H9 (cell line): ENCODE results near the gene CYBC1. TPM values are rescaled to one million over a fixed set of nuclear protein-coding genes. Genes with fewer than 3 reads are reported as not detected.

Source experiments
- DNase-seq: peaks from one replicate; pipeline ENCODE4 v3.0.0-alpha.2; 2017
- H2AFZ ChIP-seq: one replicate; pipeline ENCODE4 v1.6.1; 2013; ENCODE audit warnings: mild to moderate bottlenecking, low read length, control low read depth, moderate library complexity
- H2AK5ac ChIP-seq: 2 replicates; pipeline ENCODE4 v1.6.1; 2013; ENCODE audit warnings: low read length, control low read depth, mixed read lengths; ENCODE audit not compliant: insufficient read length
- H2BK120ac ChIP-seq: one replicate; pipeline ENCODE4 v1.6.1; 2013; ENCODE audit warnings: low read depth, mild to moderate bottlenecking, low read length, control low read depth, inconsistent platforms; ENCODE audit not compliant: poor library complexity, severe bottlenecking
- H2BK12ac ChIP-seq: 2 replicates; pipeline ENCODE4 v1.6.1; 2013; ENCODE audit warnings: low read length, control low read depth, mixed read lengths, low read depth; ENCODE audit not compliant: insufficient read length
- H2BK15ac ChIP-seq: 2 replicates; pipeline ENCODE4 v1.6.1; 2013; ENCODE audit warnings: low read depth, low read length, control low read depth
- H2BK20ac ChIP-seq: one replicate; pipeline ENCODE4 v1.6.1; 2013; ENCODE audit warnings: low read depth, mild to moderate bottlenecking, low read length, control low read depth, inconsistent platforms; ENCODE audit not compliant: poor library complexity, severe bottlenecking
- H2BK5ac ChIP-seq: 2 replicates; pipeline ENCODE4 v1.6.1; 2013; ENCODE audit warnings: low read length, control low read depth, mixed read lengths; ENCODE audit not compliant: insufficient read length
- H3K14ac ChIP-seq: 2 replicates; pipeline ENCODE4 v1.6.1; 2013; ENCODE audit warnings: low read length, control low read depth; ENCODE audit not compliant: insufficient read depth
- H3K18ac ChIP-seq: 2 replicates; pipeline ENCODE4 v1.6.1; 2013; ENCODE audit warnings: low read depth, mild to moderate bottlenecking, mixed read lengths, low read length, control low read depth; ENCODE audit not compliant: insufficient read length
- H3K23ac ChIP-seq: 2 replicates; pipeline ENCODE4 v1.6.1; 2013; ENCODE audit warnings: low read length, control low read depth, mixed read lengths, low read depth; ENCODE audit not compliant: insufficient read length
- H3K23me2 ChIP-seq: 2 replicates; pipeline ENCODE4 v1.6.1; 2013; ENCODE audit warnings: low read depth, mild to moderate bottlenecking, mixed read lengths, low read length, control low read depth; ENCODE audit not compliant: insufficient read length, poor library complexity, severe bottlenecking
- H3K27ac ChIP-seq: 2 replicates; pipeline ENCODE4 v1.5.1; 2013; ENCODE audit warnings: low read length, control low read depth, mixed read lengths, low read depth; ENCODE audit not compliant: insufficient read length
- H3K27me3 ChIP-seq: 2 replicates; pipeline ENCODE4 v1.6.1; 2013; ENCODE audit warnings: low read length, control low read depth, inconsistent platforms; ENCODE audit not compliant: insufficient read depth
- H3K4ac ChIP-seq: 2 replicates; pipeline ENCODE4 v1.6.1; 2013; ENCODE audit warnings: low read depth, mild to moderate bottlenecking, control low read depth, inconsistent platforms, low read length, moderate library complexity
- H3K4me1 ChIP-seq: 2 replicates; pipeline ENCODE4 v1.6.1; 2013; ENCODE audit warnings: low read length, control low read depth, inconsistent platforms; ENCODE audit not compliant: insufficient read depth
- H3K4me2 ChIP-seq: 2 replicates; pipeline ENCODE4 v1.6.1; 2013; ENCODE audit warnings: low read length, control low read depth, mixed read lengths; ENCODE audit not compliant: insufficient read length, insufficient read depth
- H3K56ac ChIP-seq: 2 replicates; pipeline ENCODE4 v1.6.1; 2013; ENCODE audit warnings: low read depth, mild to moderate bottlenecking, mixed read lengths, low read length, control low read depth; ENCODE audit not compliant: insufficient read length
- H3K79me1 ChIP-seq: 2 replicates; pipeline ENCODE4 v1.6.1; 2013; ENCODE audit warnings: low read depth, mild to moderate bottlenecking, moderate library complexity, low read length, control low read depth, inconsistent platforms; ENCODE audit not compliant: insufficient read depth, poor library complexity, severe bottlenecking
- H3K79me2 ChIP-seq: 2 replicates; pipeline ENCODE4 v1.6.1; 2013; ENCODE audit warnings: low read length, control low read depth, inconsistent platforms; ENCODE audit not compliant: insufficient read depth
- H3K9ac ChIP-seq: 2 replicates; pipeline ENCODE4 v1.6.1; 2013; ENCODE audit warnings: low read length, control low read depth, mixed read lengths; ENCODE audit not compliant: insufficient read length; ENCODE audit errors: extremely low read depth
- H3K9me3 ChIP-seq: one replicate; pipeline ENCODE4 v1.6.1; 2013; ENCODE audit warnings: low read depth, low read length, inconsistent platforms; ENCODE audit not compliant: control insufficient read depth
- H3T11ph ChIP-seq: one replicate; pipeline ENCODE4 v1.6.1; 2013; ENCODE audit warnings: mild to moderate bottlenecking, low read length, control low read depth, inconsistent platforms
- H4K20me1 ChIP-seq: one replicate; pipeline ENCODE4 v1.6.1; 2013; ENCODE audit not compliant: control insufficient read depth, insufficient read length, insufficient read depth
- H4K5ac ChIP-seq: 2 replicates; pipeline ENCODE4 v1.6.1; 2013; ENCODE audit warnings: low read depth, mild to moderate bottlenecking, mixed read lengths, low read length, control low read depth; ENCODE audit not compliant: insufficient read length
- H4K8ac ChIP-seq: replicated peaks from 2 replicates; pipeline ENCODE4 v1.6.1; 2013; ENCODE audit warnings: low read length, control low read depth, mixed read lengths, low read depth; ENCODE audit not compliant: insufficient read length
- H4K91ac ChIP-seq: 2 replicates; pipeline ENCODE4 v1.6.1; 2013; ENCODE audit warnings: low read depth, mild to moderate bottlenecking, moderate library complexity, mixed read lengths, low read length, control low read depth; ENCODE audit not compliant: insufficient read length
- H3K27ac Mint-ChIP-seq, 3 experiments: 2 replicates in 2 of 3; 3 replicates in 1 of 3; pipeline ENCODE4 v1.8.0; 2020 to 2021; ENCODE audit warnings: mixed read lengths in 3 of 3, mild to moderate bottlenecking in 1 of 3, moderate library complexity in 1 of 3
- H3K27me3 Mint-ChIP-seq: 2 replicates; pipeline ENCODE4 v1.8.0; 2021; ENCODE audit warnings: low read depth, mild to moderate bottlenecking, moderate library complexity, mixed read lengths
- H3K36me3 Mint-ChIP-seq, 3 experiments: 2 replicates in 2 of 3; 3 replicates in 1 of 3; pipeline ENCODE4 v1.8.0; 2020 to 2021; ENCODE audit warnings: low read depth in 3 of 3, mixed read lengths in 3 of 3; ENCODE audit not compliant: insufficient read depth in 1 of 3
- H3K4me1 Mint-ChIP-seq, 2 experiments: 2 replicates each; pipeline ENCODE4 v1.8.0; 2020; ENCODE audit warnings: mixed read lengths in 2 of 2
- H3K4me3 Mint-ChIP-seq, 2 experiments: 2 replicates in 1 of 2; 3 replicates in 1 of 2; pipeline ENCODE4 v1.8.0; 2020 to 2021; ENCODE audit warnings: mild to moderate bottlenecking in 2 of 2, mixed read lengths in 2 of 2, moderate library complexity in 1 of 2
- H3K9me3 Mint-ChIP-seq, 2 experiments: 2 replicates in 1 of 2; 3 replicates in 1 of 2; pipeline ENCODE4 v1.8.0; 2020; ENCODE audit warnings: mild to moderate bottlenecking in 2 of 2, mixed read lengths in 2 of 2, moderate library complexity in 1 of 2
- CTCF ChIP-seq: fragments of 200-600 bp; sonication (generic); conservative IDR thresholded peaks from 3 replicates; pipeline ENCODE4 v1.8.0; 2021; ENCODE audit warnings: antibody characterized with exemption, mild to moderate bottlenecking
- WGBS: extraction: QIAGEN DNeasy Blood & Tissue Kit; methylation state at CpG from one replicate; pipeline ENCODE4 v1.1.7; 2013; ENCODE audit warnings: missing lambda C conversion rate, low lambda C conversion rate, mixed read lengths; ENCODE audit not compliant: insufficient read length; ENCODE audit errors: extremely low coverage; 5-methylcytosine and 5-hydroxymethylcytosine counted together
- total RNA-seq: library from RNA; stranded (reverse); gene quantifications from 2 replicates; pipeline ENCODE4 v1.2.1, GENCODE V29; 2021

Gene CYBC1
- total RNA-seq, 1 experiment from 2014 or later: 81.7 TPM

DNA sequence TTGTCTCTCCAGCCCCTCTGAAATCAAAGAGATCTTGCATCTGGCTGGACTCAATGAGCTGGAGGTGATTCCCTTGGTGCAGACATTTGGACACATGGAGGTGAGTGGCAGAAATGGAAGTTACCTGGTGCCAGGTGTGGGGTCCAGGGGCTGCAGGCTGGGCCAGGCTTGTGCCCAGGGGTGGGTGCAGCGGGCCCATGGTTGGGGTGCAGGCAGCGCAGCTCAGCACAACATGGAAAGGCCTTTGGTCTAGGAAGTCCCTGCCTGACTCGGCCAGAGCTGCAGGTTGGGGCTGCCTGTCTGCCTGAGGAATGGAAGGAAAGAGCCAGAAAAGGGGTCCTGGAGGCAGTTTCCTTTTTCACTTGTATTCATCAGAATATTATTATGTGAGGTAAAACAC, 22.0 kb downstream of the CYBC1 start:
- no peak overlapping the region for H2BK20ac ChIP-seq
- H3K23ac ChIP-seq: no peak overlapping the region
- DNase-seq: no peak
- H3K56ac ChIP-seq: no peak overlapping the region
- Mint-ChIP-seq H3K27ac (peak overlapping the region in 1 of 3 experiments; percentile 86; a peak in 2 of 7 replicates), H3K9me3 (no peaks in the 10 kb centered on the region), H3K36me3 (peaks cover 3 to 14% (median 14%) of the 10 kb centered on the region in 3 experiments), H3K27me3 (no peaks in the 10 kb centered on the region; the same call in 1 of the 2 replicates), H3K4me1 (no peaks in the 10 kb centered on the region), H3K4me3 (no peak overlapping the region)
- H2AFZ ChIP-seq: no peak overlapping the region
- H3K79me2 ChIP-seq: no peaks in the 10 kb centered on the region
- no peaks in the 10 kb centered on the region for H3K79me1 ChIP-seq
- H3K23me2 ChIP-seq: no peaks in the 10 kb centered on the region
- no CpG with 5 or more reads among the region's 3 CpGs for WGBS
- no peak overlapping the region for H3K27ac ChIP-seq
- no peak overlapping the region for H4K5ac ChIP-seq
- H3T11ph ChIP-seq: no peak overlapping the region
- H3K9me3 ChIP-seq: no peaks in the 10 kb centered on the region
- H3K4ac ChIP-seq: no peak overlapping the region
- H2BK120ac ChIP-seq: no peak overlapping the region
- H4K20me1 ChIP-seq: no peaks in the 10 kb centered on the region
- H2BK15ac ChIP-seq: no peak overlapping the region
- H3K4me2 ChIP-seq: no peak overlapping the region
- no peak overlapping the region for H4K8ac ChIP-seq
- H3K27me3 ChIP-seq: no peaks in the 10 kb centered on the region
- H3K14ac ChIP-seq: no peak overlapping the region
- no peak overlapping the region for H2BK5ac ChIP-seq
- H3K18ac ChIP-seq: no peak overlapping the region
- no peak for TF ChIP-seq CTCF
- no peak overlapping the region for H3K9ac ChIP-seq
- H4K91ac ChIP-seq: no peak overlapping the region
- no peak overlapping the region for H2AK5ac ChIP-seq
- H3K4me1 ChIP-seq: no peaks in the 10 kb centered on the region; the same call in 1 of the 2 replicates
- H2BK12ac ChIP-seq: no peak overlapping the region
